Neural crest cell (in vitro differentiated cells): ENCODE measurements around the gene TBCD. TPM values are rescaled to one million over a fixed set of nuclear protein-coding genes. Genes with fewer than 3 reads are reported as not detected.

Experiments used
- DNase-seq: peaks from one replicate; pipeline ENCODE4 v3.0.0; 2021; ENCODE audit warnings: low read depth, mixed read lengths, low spot score
- H3K27ac Mint-ChIP-seq: one replicate; pipeline ENCODE4 v1.8.0; 2021; ENCODE audit warnings: mild to moderate bottlenecking, mixed read lengths; ENCODE audit not compliant: unreplicated experiment
- H3K27me3 Mint-ChIP-seq: 2 replicates; pipeline ENCODE4 v1.8.0; 2021; ENCODE audit warnings: low read depth, mild to moderate bottlenecking, mixed read lengths
- H3K36me3 Mint-ChIP-seq: 2 replicates; pipeline ENCODE4 v1.8.0; 2021; ENCODE audit warnings: low read depth, mild to moderate bottlenecking, mixed read lengths
- H3K4me1 Mint-ChIP-seq: 2 replicates; pipeline ENCODE4 v1.8.0; 2021; ENCODE audit warnings: mixed read lengths
- H3K4me3 Mint-ChIP-seq: one replicate; pipeline ENCODE4 v1.8.0; 2021; ENCODE audit warnings: mild to moderate bottlenecking, mixed read lengths
- H3K9me3 Mint-ChIP-seq: 2 replicates; pipeline ENCODE4 v1.8.0; 2021; ENCODE audit warnings: mixed read lengths
- total RNA-seq: library from RNA; stranded (reverse); gene quantifications from 2 replicates; pipeline ENCODE4 v1.2.1, GENCODE V29; 2021
- TF ChIP-seq, protein P1 (sequence below): fragments of 200-600 bp; sonication (generic); conservative IDR thresholded peaks from 2 replicates; pipeline ENCODE4 v1.5.0; 2021; ENCODE audit warnings: antibody characterized with exemption, mild to moderate bottlenecking

The TBCD gene
- total RNA-seq, 1 donor from 2014 or later = 166 TPM

DNA sequence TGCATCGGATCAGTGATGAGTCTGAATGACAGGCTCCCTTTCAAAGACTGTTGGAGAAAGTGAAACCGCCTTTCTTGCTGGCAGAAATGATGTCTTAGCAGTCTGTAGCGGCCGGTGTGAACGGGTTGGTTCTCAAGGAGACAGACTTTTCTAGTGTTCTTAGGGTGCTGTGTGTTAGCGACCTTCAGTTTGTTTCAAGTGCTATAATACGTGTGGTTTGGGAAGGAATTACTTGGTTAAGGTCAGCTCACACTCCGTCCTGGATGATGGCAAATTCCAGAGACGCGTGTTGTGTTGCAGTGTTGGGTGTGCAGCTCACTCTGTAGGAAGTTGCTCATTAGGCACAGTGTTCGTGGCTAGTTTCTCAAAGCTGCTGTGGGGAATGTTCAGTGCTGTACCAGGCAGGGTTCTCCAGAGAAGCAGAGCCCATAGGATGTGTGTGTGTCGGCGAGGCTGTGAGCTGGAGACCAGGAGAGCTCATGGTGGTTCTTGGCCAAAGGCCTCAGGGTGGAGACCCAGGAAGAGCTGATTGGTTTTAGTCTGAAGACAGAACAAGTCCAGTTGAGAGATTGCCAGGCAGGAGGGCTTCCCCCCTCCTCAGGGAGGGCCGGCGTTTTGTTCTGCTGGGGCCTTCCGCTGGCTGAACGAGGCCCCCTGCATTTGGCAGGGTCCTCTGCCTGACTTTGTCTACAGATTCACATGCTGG lies 50.4 kb downstream of the TBCD start:
- Mint-ChIP-seq H3K27ac (peak overlapping the region; percentile 86), H3K9me3 (peaks cover 8% of the 10 kb centered on the region), H3K4me3 (no peak overlapping the region), H3K36me3 (peaks cover 28% of the 10 kb centered on the region), H3K27me3 (no peaks in the 10 kb centered on the region), H3K4me1 (peaks cover 8% of the 10 kb centered on the region)
- TF ChIP-seq, protein P1, sequence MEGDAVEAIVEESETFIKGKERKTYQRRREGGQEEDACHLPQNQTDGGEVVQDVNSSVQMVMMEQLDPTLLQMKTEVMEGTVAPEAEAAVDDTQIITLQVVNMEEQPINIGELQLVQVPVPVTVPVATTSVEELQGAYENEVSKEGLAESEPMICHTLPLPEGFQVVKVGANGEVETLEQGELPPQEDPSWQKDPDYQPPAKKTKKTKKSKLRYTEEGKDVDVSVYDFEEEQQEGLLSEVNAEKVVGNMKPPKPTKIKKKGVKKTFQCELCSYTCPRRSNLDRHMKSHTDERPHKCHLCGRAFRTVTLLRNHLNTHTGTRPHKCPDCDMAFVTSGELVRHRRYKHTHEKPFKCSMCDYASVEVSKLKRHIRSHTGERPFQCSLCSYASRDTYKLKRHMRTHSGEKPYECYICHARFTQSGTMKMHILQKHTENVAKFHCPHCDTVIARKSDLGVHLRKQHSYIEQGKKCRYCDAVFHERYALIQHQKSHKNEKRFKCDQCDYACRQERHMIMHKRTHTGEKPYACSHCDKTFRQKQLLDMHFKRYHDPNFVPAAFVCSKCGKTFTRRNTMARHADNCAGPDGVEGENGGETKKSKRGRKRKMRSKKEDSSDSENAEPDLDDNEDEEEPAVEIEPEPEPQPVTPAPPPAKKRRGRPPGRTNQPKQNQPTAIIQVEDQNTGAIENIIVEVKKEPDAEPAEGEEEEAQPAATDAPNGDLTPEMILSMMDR = no peak
- DNase-seq = no peak

DNA sequence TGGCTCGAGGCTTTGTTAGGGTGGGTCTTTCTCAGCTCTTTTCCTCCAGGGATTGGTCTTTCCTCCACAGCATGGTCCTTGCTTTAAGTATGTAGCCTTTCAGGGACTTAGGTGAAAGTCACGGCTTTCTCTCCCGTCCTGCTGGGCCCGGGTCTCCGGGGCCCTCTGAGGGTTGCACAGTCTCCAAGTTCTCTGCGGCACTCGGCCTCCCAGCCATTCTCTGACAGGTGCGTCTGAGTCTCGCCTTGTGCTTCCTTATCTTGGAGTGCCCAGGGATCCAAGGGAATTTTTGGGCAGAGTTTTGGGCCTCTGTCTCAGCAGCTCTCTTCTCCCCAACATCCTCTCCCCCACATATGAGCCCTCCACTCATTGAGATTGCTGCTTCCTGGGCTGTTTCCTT lies 51.3 kb downstream of the TBCD start:
- H3K27ac Mint-ChIP-seq = no peak overlapping the region
- H3K4me1 Mint-ChIP-seq = peaks cover 8% of the 10 kb centered on the region
- peaks cover 28% of the 10 kb centered on the region for H3K36me3 Mint-ChIP-seq
- no peaks in the 10 kb centered on the region for H3K27me3 Mint-ChIP-seq
- no peak for DNase-seq
- no peak overlapping the region for H3K4me3 Mint-ChIP-seq
- H3K9me3 Mint-ChIP-seq = peaks cover 8% of the 10 kb centered on the region
- TF ChIP-seq, protein P1 = no peak

DNA sequence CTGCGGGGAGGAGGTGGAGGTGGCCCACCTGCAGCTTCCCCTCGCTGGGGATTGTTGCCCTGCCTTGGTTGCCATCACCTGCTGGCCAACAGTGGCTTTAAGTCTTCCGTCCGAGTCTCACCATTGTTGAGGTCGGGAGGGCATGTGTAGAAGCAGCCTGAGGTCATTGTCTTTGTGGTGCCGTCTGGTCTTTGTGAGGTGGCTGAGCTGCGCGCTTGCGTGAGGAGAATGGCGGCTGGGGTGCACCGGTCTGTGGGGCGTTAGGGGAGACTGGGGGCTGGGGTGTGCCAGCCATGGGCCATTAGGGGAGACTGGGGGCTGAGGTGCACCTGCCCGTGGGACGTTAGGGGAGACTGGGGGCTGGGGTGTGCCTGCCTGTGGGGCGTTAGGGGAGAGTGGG lies 51.7 kb downstream of the TBCD start:
- H3K9me3 Mint-ChIP-seq = peaks cover 8% of the 10 kb centered on the region
- no peaks in the 10 kb centered on the region for H3K27me3 Mint-ChIP-seq
- peaks cover 26% of the 10 kb centered on the region for H3K36me3 Mint-ChIP-seq
- no peak overlapping the region for H3K4me3 Mint-ChIP-seq
- H3K4me1 Mint-ChIP-seq = peaks cover 8% of the 10 kb centered on the region
- TF ChIP-seq, protein P1 = no peak
- no peak for DNase-seq
- H3K27ac Mint-ChIP-seq = peak overlapping the region; percentile 3

DNA sequence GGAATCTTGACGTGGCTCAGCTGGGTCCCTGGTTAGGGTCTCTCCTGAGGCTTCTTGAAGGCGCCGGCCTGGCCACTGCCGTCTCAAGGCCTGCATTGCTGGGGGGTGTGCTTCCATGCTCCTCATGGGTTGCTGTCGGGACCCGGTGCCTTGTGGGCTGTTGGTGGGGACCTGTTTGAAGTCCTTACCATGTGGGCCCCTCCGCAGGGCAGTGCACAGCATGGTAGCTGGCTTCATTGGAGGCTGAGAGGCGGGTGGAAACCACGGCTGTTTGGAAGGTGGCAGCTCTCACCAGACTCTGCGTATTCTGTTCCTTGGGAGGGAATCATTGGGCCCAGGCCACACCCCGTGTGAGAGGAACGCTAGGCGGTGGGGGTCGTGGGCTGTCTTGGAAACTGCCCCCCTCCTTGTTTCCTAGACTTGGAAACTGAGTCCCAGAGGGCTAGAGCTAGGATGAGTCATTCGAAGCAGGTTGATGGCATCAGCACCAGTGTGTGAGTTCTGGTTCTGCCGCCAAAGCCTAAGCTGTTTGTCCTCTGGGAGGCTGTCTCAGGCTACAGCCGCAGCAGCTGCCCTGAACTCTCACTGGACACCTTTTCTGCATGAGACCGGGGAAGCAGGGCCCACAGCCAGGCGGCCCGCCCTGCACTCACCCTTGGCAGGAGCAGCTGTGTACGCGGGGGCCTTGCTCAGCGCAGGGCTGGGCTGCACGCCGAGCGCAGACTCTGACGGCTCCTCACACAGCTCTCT lies 52.8 kb downstream of the TBCD start:
- Mint-ChIP-seq H3K4me1 (peaks cover 8% of the 10 kb centered on the region), H3K9me3 (peaks cover 8% of the 10 kb centered on the region)

DNA sequence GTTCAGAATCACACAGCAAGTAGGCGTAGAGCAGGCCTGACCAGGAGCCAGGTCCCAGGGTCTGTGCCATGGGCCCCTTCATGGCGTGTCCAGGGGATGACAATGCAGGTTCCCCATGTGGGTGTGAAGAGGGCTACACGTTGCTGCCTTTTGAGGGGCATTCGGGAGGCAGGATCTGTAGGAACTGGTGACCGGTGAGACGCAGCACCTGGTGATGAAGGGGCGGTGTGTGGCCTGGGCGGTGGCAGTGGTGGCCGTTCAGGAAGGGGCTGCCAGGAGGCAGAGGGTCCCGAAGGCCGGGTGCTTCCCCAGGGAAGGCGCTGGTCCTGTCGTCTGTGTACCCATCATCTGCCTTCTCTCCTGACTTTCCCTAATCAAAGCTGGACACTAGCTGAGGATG lies 53.4 kb downstream of the TBCD start:
- H3K9me3 Mint-ChIP-seq = peaks cover 8% of the 10 kb centered on the region
- H3K36me3 Mint-ChIP-seq = peaks cover 19% of the 10 kb centered on the region
- TF ChIP-seq, protein P1 = no peak
- peaks cover 8% of the 10 kb centered on the region for H3K4me1 Mint-ChIP-seq
- H3K27me3 Mint-ChIP-seq = no peaks in the 10 kb centered on the region
- H3K27ac Mint-ChIP-seq = no peak overlapping the region
- no peak for DNase-seq
- H3K4me3 Mint-ChIP-seq = no peak overlapping the region

More for the DNA sequence above, 52.8 kb downstream of the TBCD start:
- no peaks in the 10 kb centered on the region for H3K27me3 Mint-ChIP-seq
- H3K36me3 Mint-ChIP-seq = peaks cover 25% of the 10 kb centered on the region
- no peak overlapping the region for H3K27ac Mint-ChIP-seq
- TF ChIP-seq, protein P1 = no peak
- H3K4me3 Mint-ChIP-seq = no peak overlapping the region
- DNase-seq = no peak
